Measurements from ENCODE around the gene SPATA21. TPM values are rescaled to one million over a fixed set of nuclear protein-coding genes. Genes with fewer than 3 reads are reported as not detected.

Gene SPATA21
- total RNA-seq, 1 experiment from 2014 or later, result not detected

- ChIA-PET CTCF (no interaction called here), POLR2A (no interaction called here)
- TF ChIP-seq ZNF671 (CRISPR knock-in tag; IDR thresholded peaks at IDR 0.05) (no peak), NFATC4 (CRISPR knock-in tag; IDR thresholded peaks at IDR 0.05) (no peak), RORB (CRISPR knock-in tag; IDR thresholded peaks at IDR 0.05) (no peak), SMAD4 (CRISPR knock-in tag; IDR thresholded peaks at IDR 0.05) (no peak), ATF1 (CRISPR knock-in tag; IDR thresholded peaks at IDR 0.05) (no peak), IRF1 (CRISPR knock-in tag; IDR thresholded peaks at IDR 0.05) (no peak), TEAD4 (CRISPR knock-in tag; IDR thresholded peaks at IDR 0.05) (no peak), IRF2 (CRISPR knock-in tag; IDR thresholded peaks at IDR 0.05; ENCODE audit: borderline replicate concordance, low read depth) (no peak), KAT7 (CRISPR knock-in tag; IDR thresholded peaks at IDR 0.05; ENCODE audit: borderline replicate concordance) (no peak), NFYB (CRISPR knock-in tag; conservative IDR thresholded peaks at IDR 0.05; ENCODE audit: low read depth) (no peak), ZNF425 (CRISPR knock-in tag; conservative IDR thresholded peaks at IDR 0.05) (no peak), ZNF396 (CRISPR knock-in tag; IDR thresholded peaks at IDR 0.05; ENCODE audit: borderline replicate concordance) (no peak), ZNF263 (CRISPR knock-in tag; IDR thresholded peaks at IDR 0.05; ENCODE audit: low read depth) (no peak), GRHL2 (CRISPR knock-in tag; IDR thresholded peaks at IDR 0.05; ENCODE audit: insufficient replicate concordance, severe bottlenecking) (no peak), TCF7 (CRISPR knock-in tag; IDR thresholded peaks at IDR 0.05; ENCODE audit: low read depth) (no peak)
- TF ChIP-seq, protein P1, sequence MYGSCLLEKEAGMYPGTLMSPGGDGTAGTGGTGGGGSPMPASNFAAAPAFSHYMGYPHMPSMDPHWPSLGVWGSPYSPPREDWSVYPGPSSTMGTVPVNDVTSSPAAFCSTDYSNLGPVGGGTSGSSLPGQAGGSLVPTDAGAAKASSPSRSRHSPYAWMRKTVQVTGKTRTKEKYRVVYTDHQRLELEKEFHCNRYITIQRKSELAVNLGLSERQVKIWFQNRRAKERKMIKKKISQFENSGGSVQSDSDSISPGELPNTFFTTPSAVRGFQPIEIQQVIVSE (CRISPR knock-in tag; IDR thresholded peaks at IDR 0.05; ENCODE audit: borderline replicate concordance), result no peak
- TF ChIP-seq, protein P2, sequence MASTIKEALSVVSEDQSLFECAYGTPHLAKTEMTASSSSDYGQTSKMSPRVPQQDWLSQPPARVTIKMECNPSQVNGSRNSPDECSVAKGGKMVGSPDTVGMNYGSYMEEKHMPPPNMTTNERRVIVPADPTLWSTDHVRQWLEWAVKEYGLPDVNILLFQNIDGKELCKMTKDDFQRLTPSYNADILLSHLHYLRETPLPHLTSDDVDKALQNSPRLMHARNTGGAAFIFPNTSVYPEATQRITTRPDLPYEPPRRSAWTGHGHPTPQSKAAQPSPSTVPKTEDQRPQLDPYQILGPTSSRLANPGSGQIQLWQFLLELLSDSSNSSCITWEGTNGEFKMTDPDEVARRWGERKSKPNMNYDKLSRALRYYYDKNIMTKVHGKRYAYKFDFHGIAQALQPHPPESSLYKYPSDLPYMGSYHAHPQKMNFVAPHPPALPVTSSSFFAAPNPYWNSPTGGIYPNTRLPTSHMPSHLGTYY (CRISPR knock-in tag; IDR thresholded peaks at IDR 0.05), result no peak
- Mint-ChIP-seq H3K9me3 (no peaks in the 10 kb centered on the region), H3K4me3 (no peak overlapping the region), H3K27me3 (ENCODE audit: low read depth) (peaks cover 9% of the 10 kb centered on the region; the same call in 1 of the 2 replicates), H3K36me3 (peaks cover 21% of the 10 kb centered on the region), H3K27ac (no peak overlapping the region), H3K4me1 (peaks cover 4% of the 10 kb centered on the region; the same call in 1 of the 2 replicates)
- no peak for DNase-seq (ENCODE audit: low spot score)
- ATAC-seq, result no peak
Measured at GRCh38 chr1:16443975-16444770, 6.9 kb upstream of the SPATA21 start.

- H3K4me1 Mint-ChIP-seq, result peaks cover 4% of the 10 kb centered on the region; the same call in 1 of the 2 replicates
- peaks cover 13% of the 10 kb centered on the region for H3K36me3 Mint-ChIP-seq
- CTCF ChIA-PET, result no interaction called here
- POLR2A ChIA-PET, result no interaction called here
- TF ChIP-seq ATF1 (CRISPR knock-in tag; IDR thresholded peaks at IDR 0.05), result no peak
- TF ChIP-seq NFYB (CRISPR knock-in tag; conservative IDR thresholded peaks at IDR 0.05; ENCODE audit: low read depth), result no peak
- TF ChIP-seq FOXP4 (CRISPR knock-in tag; IDR thresholded peaks at IDR 0.05), result no peak
- TF ChIP-seq PRDM15 (CRISPR knock-in tag; IDR thresholded peaks at IDR 0.05), result no peak
- no peak overlapping the region; the same call in 1 of the 2 replicates for H3K4me3 Mint-ChIP-seq
- ATAC-seq, result no peak
- H3K27me3 Mint-ChIP-seq (ENCODE audit: low read depth), result peaks cover 9% of the 10 kb centered on the region; the same call in 1 of the 2 replicates
- no peak for DNase-seq (ENCODE audit: low spot score)
- H3K9me3 Mint-ChIP-seq, result no peaks in the 10 kb centered on the region
- no peak overlapping the region for H3K27ac Mint-ChIP-seq
Measured at GRCh38 chr1:16442941-16443340, 5.7 kb upstream of the SPATA21 start.

All from WTC11 (cell line).